IMR-90 (cell line): ENCODE results near the gene SHOX.

Experiments
- BHLHE40 ChIP-seq: fragments of 150-350 bp; IDR thresholded peaks from 2 replicates; pipeline ENCODE4 v1.6.1; 2016; ENCODE audit warnings: mild to moderate bottlenecking, low read depth, low read length
- CTCF ChIP-seq: conservative IDR thresholded peaks from 2 replicates; pipeline ENCODE4 v1.5.1; 2012; ENCODE audit warnings: mild to moderate bottlenecking, low read depth, low read length, improper control_type of control experiment
- FOS ChIP-seq: fragments of 150-350 bp; IDR thresholded peaks from 2 replicates; pipeline ENCODE4 v1.6.1; 2016; ENCODE audit warnings: low read depth, low read length
- MXI1 ChIP-seq: IDR thresholded peaks from 2 replicates; pipeline ENCODE4 v1.6.1; 2012; ENCODE audit warnings: low read depth, mild to moderate bottlenecking, low read length, moderate library complexity, borderline replicate concordance
- POLR2A ChIP-seq: IDR thresholded peaks from 2 replicates; pipeline ENCODE4 v1.6.1; 2012; ENCODE audit warnings: mild to moderate bottlenecking, low read depth, low read length
- RAD21 ChIP-seq: IDR thresholded peaks from 2 replicates; pipeline ENCODE4 v1.6.1; 2012; ENCODE audit warnings: low read length, improper control_type of control experiment
- RFX5 ChIP-seq: IDR thresholded peaks from 2 replicates; pipeline ENCODE4 v1.8.0; 2012; ENCODE audit warnings: low read depth, mild to moderate bottlenecking, low read length, moderate library complexity
- USF2 ChIP-seq: fragments of 150-350 bp; IDR thresholded peaks from 2 replicates; pipeline ENCODE4 v1.6.1; 2017; ENCODE audit warnings: mild to moderate bottlenecking, antibody characterized with exemption, low read length, low read depth

GRCh38 chrX:641671-642435 lies 11.3 kb downstream of the SHOX start:
- no peak for TF ChIP-seq CTCF
- no peak for TF ChIP-seq FOS
- no peak for TF ChIP-seq RAD21
- TF ChIP-seq MXI1, result no peak
- no peak for TF ChIP-seq BHLHE40
- no peak for TF ChIP-seq USF2
- TF ChIP-seq RFX5, result no peak
- no peak for TF ChIP-seq POLR2A
